Activated CD4-positive, alpha-beta T cell treated with anti-CD3 and anti-CD28 coated beads, Interleukin-2, amount 50 U/mL, for 48 hours (primary cell): ENCODE results near the gene CASKIN2.
"Not testable (repeated sequence)": the region's sequence is repeated elsewhere in the genome, so short reads cannot be mapped to it uniquely, and the experiment has no call there.

ENCODE experiments used
- DNase-seq, 2 experiments: peaks; one replicate each; pipeline ENCODE4 v3.0.0-alpha.2; 2020

CASKIN2 gene

DNA sequence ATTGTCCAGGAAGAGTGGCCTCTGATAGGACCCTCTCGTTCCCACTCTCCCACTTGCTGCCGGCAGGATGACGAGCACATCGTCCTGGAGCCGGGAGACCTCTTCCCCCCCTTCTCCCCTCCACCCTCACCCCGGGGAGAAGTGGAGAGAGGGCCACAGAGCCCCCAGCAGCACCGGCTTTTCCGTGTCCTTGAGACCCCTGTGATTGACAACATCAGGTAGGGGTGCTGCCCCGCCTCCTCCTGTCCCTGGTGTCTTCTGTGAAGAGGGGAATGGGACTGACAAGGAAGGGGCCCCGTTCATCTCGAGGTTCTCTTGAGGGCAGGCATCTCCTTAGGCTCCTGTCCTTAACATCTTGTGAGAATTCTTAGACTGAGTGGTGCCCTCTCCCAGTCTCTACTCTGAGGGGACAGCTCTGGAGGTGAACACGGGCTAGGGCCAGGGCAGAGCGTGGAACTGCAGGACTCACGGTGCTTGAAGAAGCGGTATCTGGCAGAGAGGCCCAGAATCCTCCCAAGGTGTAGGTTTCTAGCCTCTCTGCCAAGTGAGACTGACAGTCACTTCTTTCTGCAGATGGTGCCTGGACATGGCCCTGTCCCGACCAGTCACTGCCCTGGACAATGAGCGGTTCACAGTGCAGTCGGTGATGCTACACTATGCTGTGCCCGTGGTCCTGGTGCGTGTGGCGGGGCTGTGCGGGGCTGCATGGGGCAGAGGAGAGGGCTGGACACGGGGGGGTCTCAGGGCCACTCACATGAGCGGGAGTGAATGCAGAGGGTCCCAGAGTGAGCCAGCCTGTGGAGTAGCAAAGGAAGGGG, 26.4 kb downstream of the CASKIN2 start:
- DNase-seq: no peak

DNA sequence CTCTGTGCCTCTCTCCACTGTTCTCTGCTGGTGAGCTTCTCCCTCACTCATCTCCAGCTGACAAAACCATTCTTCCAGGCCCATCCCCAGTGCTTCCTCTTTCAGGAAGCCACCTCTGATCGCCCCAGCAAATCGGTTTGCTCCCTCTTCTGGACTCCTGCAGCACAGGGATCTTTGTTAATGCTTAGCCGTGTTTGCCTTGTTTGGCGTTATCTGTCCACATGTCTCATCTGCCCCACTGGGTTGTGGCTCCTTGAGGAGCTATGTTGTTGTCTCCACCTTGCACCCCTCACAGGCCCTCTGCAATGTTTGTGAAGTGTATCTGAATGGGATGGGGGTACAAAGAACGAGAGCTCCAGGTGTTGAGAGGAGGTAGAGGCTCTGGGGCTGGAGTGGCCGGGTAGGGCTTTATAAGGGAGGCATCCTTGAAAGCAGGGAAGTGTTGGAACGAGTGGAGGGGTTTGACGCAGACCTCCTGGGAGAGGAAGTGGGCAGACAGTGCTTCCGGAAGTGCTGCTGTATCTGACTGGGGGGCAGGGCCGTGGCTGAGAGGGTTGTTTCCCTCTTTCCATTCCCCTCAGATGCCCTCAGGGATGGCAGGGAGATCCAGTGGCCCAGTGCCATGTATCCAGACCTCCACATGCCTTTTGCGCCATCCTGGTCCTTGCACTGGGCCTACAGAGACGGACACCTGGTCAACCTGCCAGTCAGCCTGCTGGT, 27.8 kb downstream of the CASKIN2 start:
- peak; percentile 29 to 41 for DNase-seq

- DNase-seq: no peak
Measured at GRCh38 chr17:75486951-75487350, 28.4 kb downstream of the CASKIN2 start.

GRCh38 chr17:75486151-75486550, 29.2 kb downstream of the CASKIN2 start:
- no peak for DNase-seq

DNA sequence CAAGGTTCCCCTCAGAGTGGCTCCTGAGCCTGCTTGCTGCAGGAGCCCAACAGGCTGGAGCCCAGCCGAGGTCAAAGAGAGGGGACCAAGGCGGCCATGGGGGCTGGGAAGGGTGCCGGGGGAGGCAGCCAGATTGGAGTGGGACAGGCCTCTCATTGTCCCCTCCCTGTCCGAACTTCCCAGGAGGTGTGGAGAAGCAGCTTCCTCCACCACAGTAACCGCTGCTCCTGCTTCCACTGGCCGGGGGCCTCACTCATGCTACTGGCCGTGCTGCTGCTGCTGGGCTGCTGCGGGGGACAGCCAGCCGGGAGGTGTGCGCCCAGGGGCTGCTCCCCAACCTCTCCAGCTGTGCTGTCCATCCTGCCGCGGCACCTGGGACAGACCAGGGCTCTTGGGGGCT, 29.6 kb downstream of the CASKIN2 start:
- DNase-seq: no peak

GRCh38 chr17:75482098-75482942, 33.0 kb downstream of the CASKIN2 start:
- no peak for DNase-seq

DNA sequence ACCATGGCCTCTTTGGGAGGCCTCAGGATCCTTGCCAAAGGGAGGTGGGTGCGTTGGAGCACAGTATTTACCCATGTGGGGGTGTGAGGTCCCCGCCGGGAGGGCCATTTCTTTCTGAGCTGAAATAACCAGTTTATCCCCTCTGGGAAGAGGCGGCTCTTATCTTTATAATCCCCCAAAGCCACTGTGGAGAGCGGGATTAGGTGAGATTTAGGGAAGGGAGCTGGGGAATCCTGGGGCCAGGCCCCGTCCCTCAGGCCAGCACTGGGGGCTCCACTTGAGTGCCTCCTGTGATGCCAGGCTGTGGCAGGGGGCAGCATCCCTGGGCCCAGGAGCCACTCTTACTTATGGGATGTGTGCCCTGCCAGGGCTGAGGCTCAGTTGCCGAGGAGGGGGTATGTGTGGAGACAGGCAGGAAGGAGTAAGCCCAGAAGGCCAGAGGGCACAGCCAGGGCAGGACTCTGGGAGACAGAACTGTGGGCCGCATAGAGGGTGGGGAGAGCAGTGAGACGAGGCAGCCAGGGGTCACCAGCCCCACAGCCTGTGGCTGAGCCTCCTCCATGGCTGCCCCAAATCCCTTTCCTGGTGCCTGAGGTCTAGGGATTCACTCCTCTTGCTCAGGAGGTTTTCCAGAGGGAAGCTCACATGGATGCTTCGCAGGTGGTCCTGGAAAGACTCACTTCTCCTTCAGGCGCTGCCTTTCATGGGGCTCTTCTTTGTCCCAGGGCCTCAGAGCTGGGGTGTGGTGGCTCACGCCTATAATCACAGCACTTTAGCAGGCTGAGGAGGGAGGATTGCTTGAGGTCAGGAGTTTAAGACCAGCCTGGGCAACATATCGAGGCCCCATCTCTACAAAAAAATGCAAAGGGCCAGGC, 33.9 kb downstream of the CASKIN2 start:
- DNase-seq: no peak

DNA sequence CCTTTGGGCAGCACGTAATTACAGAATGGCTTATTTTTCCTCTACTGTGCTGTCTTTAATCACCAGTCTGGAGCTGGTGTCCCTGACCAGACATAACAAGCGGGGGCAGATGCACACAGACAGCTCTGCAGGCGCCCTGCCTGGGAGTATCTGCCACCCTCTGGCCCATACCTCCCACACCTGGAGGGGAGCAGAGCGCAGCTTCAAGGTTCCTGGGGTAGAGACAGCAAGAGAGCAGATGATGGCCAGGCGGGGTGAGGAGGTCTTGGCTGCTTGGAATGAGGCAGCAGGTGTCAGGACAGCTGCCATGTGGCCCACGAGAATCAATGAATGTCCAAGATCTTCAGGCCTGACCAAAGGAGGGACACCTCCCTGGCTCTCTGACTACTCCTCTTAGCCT, 35.1 kb downstream of the CASKIN2 start:
- no peak for DNase-seq

GRCh38 chr17:75478508-75478907, 36.8 kb downstream of the CASKIN2 start:
- no peak for DNase-seq

- DNase-seq: not testable (repeated sequence)
Measured at GRCh38 chr17:75477490-75477862, 37.9 kb downstream of the CASKIN2 start.

- DNase-seq: no peak
Measured at GRCh38 chr17:75476752-75477489, 38.4 kb downstream of the CASKIN2 start.

DNA sequence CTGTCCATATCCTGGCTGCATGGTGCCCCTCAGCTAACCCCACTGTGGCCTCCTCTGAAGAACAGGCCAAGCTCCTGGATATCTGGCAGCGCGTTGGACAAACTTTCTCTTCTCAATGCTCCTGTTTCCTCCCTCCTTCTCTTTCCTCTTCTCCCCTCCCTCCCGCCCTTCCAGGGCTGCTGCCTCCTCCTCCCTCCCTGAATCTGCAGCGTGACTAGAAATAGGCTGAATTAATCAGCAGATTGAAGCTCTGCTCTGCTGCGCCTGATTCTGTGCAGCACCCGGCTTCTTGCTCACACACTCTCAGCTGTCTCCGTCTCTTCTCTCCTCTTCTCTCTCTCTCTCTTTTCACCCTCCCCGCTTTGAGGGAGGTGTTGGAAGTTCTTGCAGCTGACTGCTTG, 39.1 kb downstream of the CASKIN2 start:
- no peak for DNase-seq

GRCh38 chr17:75475851-75476250, 39.5 kb downstream of the CASKIN2 start:
- no peak for DNase-seq

- DNase-seq: no peak
Measured at GRCh38 chr17:75475144-75475835, 40.0 kb downstream of the CASKIN2 start.

- no peak for DNase-seq
Measured at GRCh38 chr17:75474736-75475135, 40.6 kb downstream of the CASKIN2 start.

GRCh38 chr17:75473246-75473645, 42.1 kb downstream of the CASKIN2 start:
- DNase-seq: no peak

DNA sequence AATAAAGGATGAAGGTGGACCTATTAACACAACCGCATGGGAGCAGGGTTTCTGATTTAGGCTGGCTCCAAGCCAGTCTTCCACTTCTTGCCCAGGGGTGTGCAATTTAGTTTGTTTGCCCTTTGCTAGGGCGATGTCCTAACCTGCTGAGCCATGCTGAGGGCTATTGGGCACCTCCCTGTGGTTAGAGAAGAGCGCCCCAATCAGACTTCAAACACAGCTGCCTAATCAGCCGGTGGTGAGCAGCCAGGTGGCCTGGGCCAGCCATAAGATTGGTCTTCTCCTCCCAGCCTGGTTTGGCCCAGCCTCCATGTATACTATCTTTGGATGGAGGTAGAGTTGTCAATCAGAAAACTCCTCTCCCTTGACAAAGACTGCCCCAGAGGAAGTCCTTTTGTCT, 43.2 kb downstream of the CASKIN2 start:
- no peak for DNase-seq

DNA sequence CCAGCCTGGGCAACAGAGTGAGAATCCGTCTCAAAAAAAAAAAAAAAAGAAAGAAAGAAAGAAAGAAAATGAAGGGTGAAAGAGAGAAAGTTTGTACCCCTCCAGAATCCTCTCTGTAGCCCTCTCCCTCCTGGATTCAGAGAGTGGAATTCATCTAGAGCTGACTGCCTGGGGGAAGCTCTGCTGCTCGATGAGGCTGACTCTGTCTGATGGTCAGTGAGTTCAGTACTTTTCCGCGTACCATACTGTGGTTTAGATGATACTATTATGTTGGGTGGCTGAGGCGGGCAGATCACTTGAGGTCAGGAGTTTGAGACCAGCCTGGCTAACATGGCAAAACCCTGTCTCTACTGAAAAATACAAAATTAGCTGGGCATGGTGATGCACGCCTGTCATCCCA, 44.1 kb downstream of the CASKIN2 start:
- no peak for DNase-seq

GRCh38 chr17:75468779-75469373, 46.5 kb downstream of the CASKIN2 start:
- no peak for DNase-seq

DNA sequence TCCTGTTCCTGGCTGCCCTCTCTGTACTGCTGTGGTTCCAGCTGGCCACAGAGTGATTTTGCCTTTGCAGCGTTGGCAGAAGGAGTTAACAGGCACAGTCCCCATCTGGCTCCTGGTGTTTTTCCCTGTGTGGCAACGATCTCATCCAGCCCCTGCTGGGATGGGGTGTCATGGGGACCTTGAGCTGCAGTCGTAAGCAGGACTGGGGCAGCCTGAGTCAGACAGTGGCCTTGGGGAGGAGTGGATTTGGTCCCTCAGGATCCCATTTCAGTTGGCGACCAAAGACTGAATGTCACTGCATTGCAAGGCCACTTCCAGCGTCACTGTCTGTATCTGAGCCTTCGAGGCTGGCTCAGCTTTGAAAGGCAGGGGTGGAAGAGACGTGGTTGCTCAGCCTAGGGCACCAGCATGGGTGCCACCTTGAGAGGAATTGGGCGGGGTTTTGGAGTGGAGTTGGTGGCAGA, 47.0 kb downstream of the CASKIN2 start:
- no peak for DNase-seq

DNA sequence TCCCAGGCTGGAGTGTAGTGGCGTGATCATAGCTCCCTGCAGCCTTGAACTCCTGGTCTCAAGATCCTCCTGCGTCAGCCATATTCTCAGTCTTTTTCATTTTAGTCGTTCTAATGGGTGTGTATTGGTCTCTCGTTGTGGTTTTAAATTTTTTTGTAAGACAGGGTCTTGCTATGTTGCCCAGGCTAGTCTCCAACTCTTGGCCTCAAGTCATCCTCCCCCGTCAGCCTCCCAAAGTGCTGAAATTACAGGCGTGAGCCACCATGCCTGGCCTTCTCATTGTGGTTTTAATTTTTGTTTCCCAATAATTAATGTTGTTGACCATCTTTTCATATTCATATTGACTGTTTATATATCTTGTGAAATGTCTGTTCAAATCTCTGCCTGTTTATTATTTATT, 50.3 kb downstream of the CASKIN2 start:
- no peak for DNase-seq
